ENCODE measurements around the gene UBR2. TPM values are rescaled to one million over a fixed set of nuclear protein-coding genes. Genes with fewer than 3 reads are reported as not detected.
"Not testable (repeated sequence)": the region's sequence is repeated elsewhere in the genome, so short reads cannot be mapped to it uniquely, and the experiment has no call there.

The UBR2 gene
- total and polyA plus RNA-seq, 2 experiments from 2014 or later, result 10.9 to 22.6 TPM

- no peak overlapping the region for H3K27ac ChIP-seq
- no peaks in the 10 kb centered on the region for H3K27me3 ChIP-seq
- H3K4me3 ChIP-seq, result no peak overlapping the region
- H3K4me1 ChIP-seq (ENCODE audit: low read depth), result no peaks in the 10 kb centered on the region
- H3K9me3 ChIP-seq (ENCODE audit: low read depth), result no peaks in the 10 kb centered on the region
- H3K36me3 ChIP-seq, result peaks cover 13% of the 10 kb centered on the region
- DNase-seq (ENCODE audit: low read depth in 1 of 2, low spot score in 1 of 2), result no peak
- TF ChIP-seq CTCF (IDR thresholded peaks at IDR 0.05; ENCODE audit: low read depth, low read length), result no peak
These were observed 7.9 kb downstream of the UBR2 start for GRCh38 chr6:42571611-42572342.

- no peak for DNase-seq (ENCODE audit: low read depth in 1 of 2, low spot score in 1 of 2)
- no peaks in the 10 kb centered on the region for H3K4me1 ChIP-seq (ENCODE audit: low read depth)
- H3K9me3 ChIP-seq (ENCODE audit: low read depth), result no peaks in the 10 kb centered on the region
- no peaks in the 10 kb centered on the region for H3K27me3 ChIP-seq
- TF ChIP-seq CTCF (IDR thresholded peaks at IDR 0.05; ENCODE audit: low read depth, low read length), result no peak
- H3K27ac ChIP-seq, result no peak overlapping the region
- H3K4me3 ChIP-seq, result no peak overlapping the region
- H3K36me3 ChIP-seq, result peaks cover 13% of the 10 kb centered on the region
These were observed 8.7 kb downstream of the UBR2 start for GRCh38 chr6:42572523-42572922.

- not testable (repeated sequence) for H3K4me1 ChIP-seq (ENCODE audit: low read depth); H3K27me3 ChIP-seq; H3K4me3 ChIP-seq; DNase-seq (ENCODE audit: low read depth in 1 of 2, low spot score in 1 of 2); H3K9me3 ChIP-seq (ENCODE audit: low read depth); H3K27ac ChIP-seq
- peaks cover 16% of the 10 kb centered on the region for H3K36me3 ChIP-seq
These were observed 12.7 kb downstream of the UBR2 start for GRCh38 chr6:42576538-42576937.

- H3K27me3 ChIP-seq, result no peaks in the 10 kb centered on the region
- no peaks in the 10 kb centered on the region for H3K9me3 ChIP-seq (ENCODE audit: low read depth)
- no peaks in the 10 kb centered on the region for H3K4me1 ChIP-seq (ENCODE audit: low read depth)
- no peak overlapping the region for H3K27ac ChIP-seq
- H3K36me3 ChIP-seq, result peaks cover 15% of the 10 kb centered on the region
- no peak for DNase-seq (ENCODE audit: low read depth in 1 of 2, low spot score in 1 of 2)
- no peak for TF ChIP-seq CTCF (IDR thresholded peaks at IDR 0.05; ENCODE audit: low read depth, low read length)
- no peak overlapping the region for H3K4me3 ChIP-seq
These were observed 34.5 kb downstream of the UBR2 start for GRCh38 chr6:42598300-42598699.

GRCh38 chr6:42599558-42599957 is 35.7 kb downstream of the UBR2 start:
- no peak overlapping the region for H3K27ac ChIP-seq
- peak in 1 of 2 donors; percentile 1 for DNase-seq (ENCODE audit: low read depth in 1 of 2, low spot score in 1 of 2)
- H3K4me3 ChIP-seq, result no peak overlapping the region
- H3K36me3 ChIP-seq, result peaks cover 14% of the 10 kb centered on the region
- no peaks in the 10 kb centered on the region for H3K27me3 ChIP-seq
- no peaks in the 10 kb centered on the region for H3K9me3 ChIP-seq (ENCODE audit: low read depth)
- no peak for TF ChIP-seq CTCF (IDR thresholded peaks at IDR 0.05; ENCODE audit: low read depth, low read length)
- H3K4me1 ChIP-seq (ENCODE audit: low read depth), result no peaks in the 10 kb centered on the region

GRCh38 chr6:42604150-42604549 is 40.3 kb downstream of the UBR2 start:
- Histone ChIP-seq H3K36me3 (peaks cover 35% of the 10 kb centered on the region), H3K4me1 (ENCODE audit: low read depth) (no peaks in the 10 kb centered on the region), H3K9me3 (ENCODE audit: low read depth) (no peaks in the 10 kb centered on the region), H3K4me3 (no peak overlapping the region), H3K27ac (no peak overlapping the region), H3K27me3 (no peaks in the 10 kb centered on the region)
- no peak for DNase-seq (ENCODE audit: low read depth in 1 of 2, low spot score in 1 of 2)
- TF ChIP-seq CTCF (IDR thresholded peaks at IDR 0.05; ENCODE audit: low read depth, low read length), result no peak

GRCh38 chr6:42604699-42605098 is 40.9 kb downstream of the UBR2 start:
- H3K9me3 ChIP-seq (ENCODE audit: low read depth); DNase-seq (ENCODE audit: low read depth in 1 of 2, low spot score in 1 of 2); H3K4me3 ChIP-seq; H3K27me3 ChIP-seq; H3K27ac ChIP-seq; H3K4me1 ChIP-seq (ENCODE audit: low read depth): not testable (repeated sequence)
- peaks cover 35% of the 10 kb centered on the region for H3K36me3 ChIP-seq
